ENCODE results near the gene SH3BP5.

The SH3BP5 gene

DNA sequence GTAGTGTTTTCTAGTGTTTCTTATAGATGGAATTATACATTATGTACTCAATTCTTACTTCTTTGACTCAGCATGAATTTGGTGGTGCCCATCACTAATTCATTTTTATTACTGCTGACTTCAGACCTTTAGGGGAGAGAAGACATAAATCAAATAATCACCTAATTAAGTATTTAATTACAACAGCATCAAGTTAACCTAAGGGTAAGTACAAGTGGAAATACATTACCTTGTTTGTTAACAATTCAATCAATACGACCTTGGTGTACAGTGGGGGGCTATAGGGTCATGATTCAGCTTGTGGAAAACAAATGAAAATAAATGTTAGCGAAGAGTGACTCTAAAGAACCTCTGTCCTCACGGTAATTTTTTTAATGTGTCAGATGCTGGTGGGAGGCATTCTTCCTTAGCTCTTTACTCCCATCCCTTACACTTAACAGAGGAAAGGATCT lies 126.9 kb downstream of the SH3BP5 start:
- no peak for DNase-seq (ENCODE audit: low read depth)

Data from activated T-cell treated with anti-CD3 and anti-CD28 coated beads for 1 hour (primary cell).